Measurements from ENCODE around the gene TMC6. TPM values are rescaled to one million over a fixed set of nuclear protein-coding genes. Genes with fewer than 3 reads are reported as not detected.
A peak's percentile ranks its signal among the peaks of the same experiment; 100 is the strongest.
"Not testable (repeated sequence)": the region's sequence is repeated elsewhere in the genome, so short reads cannot be mapped to it uniquely, and the experiment has no call there.

TMC6 gene, protein sequence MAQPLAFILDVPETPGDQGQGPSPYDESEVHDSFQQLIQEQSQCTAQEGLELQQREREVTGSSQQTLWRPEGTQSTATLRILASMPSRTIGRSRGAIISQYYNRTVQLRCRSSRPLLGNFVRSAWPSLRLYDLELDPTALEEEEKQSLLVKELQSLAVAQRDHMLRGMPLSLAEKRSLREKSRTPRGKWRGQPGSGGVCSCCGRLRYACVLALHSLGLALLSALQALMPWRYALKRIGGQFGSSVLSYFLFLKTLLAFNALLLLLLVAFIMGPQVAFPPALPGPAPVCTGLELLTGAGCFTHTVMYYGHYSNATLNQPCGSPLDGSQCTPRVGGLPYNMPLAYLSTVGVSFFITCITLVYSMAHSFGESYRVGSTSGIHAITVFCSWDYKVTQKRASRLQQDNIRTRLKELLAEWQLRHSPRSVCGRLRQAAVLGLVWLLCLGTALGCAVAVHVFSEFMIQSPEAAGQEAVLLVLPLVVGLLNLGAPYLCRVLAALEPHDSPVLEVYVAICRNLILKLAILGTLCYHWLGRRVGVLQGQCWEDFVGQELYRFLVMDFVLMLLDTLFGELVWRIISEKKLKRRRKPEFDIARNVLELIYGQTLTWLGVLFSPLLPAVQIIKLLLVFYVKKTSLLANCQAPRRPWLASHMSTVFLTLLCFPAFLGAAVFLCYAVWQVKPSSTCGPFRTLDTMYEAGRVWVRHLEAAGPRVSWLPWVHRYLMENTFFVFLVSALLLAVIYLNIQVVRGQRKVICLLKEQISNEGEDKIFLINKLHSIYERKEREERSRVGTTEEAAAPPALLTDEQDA
- 10 to 100 TPM; 14.1 to 58.4 (median 55.2) TPM for polyA plus RNA-seq

DNA sequence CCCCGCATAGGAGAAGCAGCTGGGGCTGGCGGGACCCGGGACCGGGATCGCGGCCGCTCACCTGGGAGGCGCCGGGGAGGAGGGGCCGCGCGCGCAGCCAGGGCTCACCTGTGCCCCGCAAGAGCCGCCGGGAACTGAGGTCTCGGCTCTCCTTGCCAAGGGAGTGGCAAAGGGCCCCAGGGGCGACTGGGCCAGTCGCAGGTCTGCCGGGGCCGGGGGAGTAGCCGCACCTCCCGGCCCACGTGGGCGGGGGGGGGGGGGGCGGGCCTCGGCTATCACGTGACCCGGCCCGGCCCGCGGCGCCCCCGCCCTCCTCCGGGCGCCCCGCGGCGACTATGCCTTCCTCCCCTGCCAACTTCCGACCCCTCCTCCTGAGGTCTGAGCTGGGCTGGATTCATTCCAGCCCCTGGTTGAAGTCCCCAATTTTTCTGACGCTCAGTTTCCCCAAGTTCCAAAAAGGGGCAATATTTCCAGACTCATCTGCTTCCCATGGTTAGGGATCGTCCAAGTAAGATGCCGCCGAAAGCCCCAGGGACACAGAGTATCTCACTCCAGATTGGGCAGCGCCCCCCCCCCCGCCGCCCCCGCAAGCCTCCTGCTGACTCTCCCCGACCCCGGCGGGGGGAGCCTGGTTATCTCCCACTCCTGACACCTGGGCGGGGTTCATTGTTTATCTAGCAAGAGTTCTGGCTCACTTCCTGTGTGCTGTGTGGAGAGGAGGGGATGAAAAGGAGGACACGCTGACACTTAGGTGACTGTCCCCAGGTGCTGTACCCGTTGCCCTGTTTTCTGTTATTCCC is at the start of gene TMC6:
Gene TMC6 (minus strand): TSS at position 205 of the 800 bp plus-strand sequence. CDS start 1,923 bp downstream, outside the sequence.
- peak within 1 kb of the TSS; percentile 34 for H3K27ac ChIP-seq (ENCODE audit: low read depth, low read length)
- WGBS, 3 donors, result 3 to 5% (median 3%) methylated on average over 29 to 54 of the region's 54 CpGs

DNA sequence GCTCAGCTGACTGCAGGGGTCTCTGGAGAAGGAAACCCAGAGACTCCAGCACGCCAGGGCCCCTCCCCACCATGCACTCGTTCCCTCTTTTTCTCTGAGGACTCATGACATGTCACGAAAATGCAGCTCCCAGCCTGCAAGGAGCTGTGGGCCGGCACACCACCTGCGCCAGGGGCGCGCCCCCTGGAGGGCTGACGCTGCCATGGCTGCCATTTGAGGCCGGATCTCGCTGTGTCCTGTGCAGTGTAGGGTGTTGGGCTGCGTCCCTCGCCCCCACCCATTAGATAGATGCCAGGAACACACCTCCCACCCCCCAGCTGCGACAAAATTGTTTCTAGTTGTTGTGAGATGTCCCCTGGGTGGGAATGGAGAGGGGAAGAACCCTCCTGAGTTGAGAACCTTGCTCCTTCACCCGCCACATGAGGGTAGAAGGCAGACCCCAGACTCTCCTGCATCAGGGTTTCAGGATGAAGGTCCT is 48.0 kb upstream of the TMC6 start:
- WGBS, 3 donors, result 19 to 26% (median 19%) methylated on average over 14 of the region's 14 CpGs

GRCh38 chr17:78175643-78175981 is 47.1 kb upstream of the TMC6 start:
- no peak overlapping the region for H3K27ac ChIP-seq (ENCODE audit: low read depth, low read length)
- WGBS, 3 donors, result 54 to 69% (median 66%) methylated on average over 14 of the region's 14 CpGs

More for the DNA sequence above, 48.0 kb upstream of the TMC6 start:
- no peak overlapping the region for H3K27ac ChIP-seq (ENCODE audit: low read depth, low read length)

DNA sequence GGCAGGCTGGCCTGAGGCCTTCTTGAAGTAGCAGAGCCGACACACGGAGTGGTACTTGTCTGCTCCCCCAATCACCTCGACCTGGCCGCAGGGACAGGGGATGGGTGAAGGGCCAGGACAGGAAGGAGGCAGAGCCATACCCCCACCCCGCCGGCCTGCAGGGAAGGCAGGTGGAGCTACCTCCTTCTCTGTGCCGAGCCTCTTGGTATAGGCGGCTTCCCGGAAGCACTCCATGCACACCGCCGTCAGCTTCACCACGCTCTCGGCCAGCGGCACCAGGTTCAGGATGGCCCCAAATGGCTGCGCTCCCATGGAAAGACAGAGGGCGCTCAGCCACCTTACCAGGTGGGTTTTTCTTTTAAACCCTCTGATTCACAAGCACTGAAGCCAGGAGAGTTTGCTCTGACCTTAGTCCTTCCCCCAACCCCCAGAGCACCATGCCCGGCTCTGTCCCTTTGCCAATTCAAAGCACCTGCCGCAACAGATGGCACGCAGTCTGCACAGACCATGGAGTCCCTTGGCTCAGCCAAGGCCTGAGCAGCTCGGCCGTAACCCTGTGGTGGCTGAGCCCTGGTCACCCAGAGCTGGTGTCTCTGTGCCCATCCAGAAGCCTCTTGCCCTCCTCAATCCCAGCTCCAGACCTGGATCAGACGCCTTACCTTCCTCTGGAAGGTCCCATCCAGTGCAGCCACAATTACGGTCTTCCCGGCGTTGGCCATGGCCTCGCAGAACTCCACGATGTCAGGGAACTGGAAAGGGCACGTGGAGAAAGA is 46.5 kb upstream of the TMC6 start:
- 38 to 73% (median 67%) methylated on average over 28 of the region's 28 CpGs for WGBS, 3 donors
- H3K27ac ChIP-seq (ENCODE audit: low read depth, low read length), result no peak overlapping the region

GRCh38 chr17:78174346-78174869 is 45.9 kb upstream of the TMC6 start:
- H3K27ac ChIP-seq (ENCODE audit: low read depth, low read length), result no peak overlapping the region
- WGBS, 3 donors, result 18 to 37% (median 20%) methylated on average over 15 of the region's 15 CpGs

DNA sequence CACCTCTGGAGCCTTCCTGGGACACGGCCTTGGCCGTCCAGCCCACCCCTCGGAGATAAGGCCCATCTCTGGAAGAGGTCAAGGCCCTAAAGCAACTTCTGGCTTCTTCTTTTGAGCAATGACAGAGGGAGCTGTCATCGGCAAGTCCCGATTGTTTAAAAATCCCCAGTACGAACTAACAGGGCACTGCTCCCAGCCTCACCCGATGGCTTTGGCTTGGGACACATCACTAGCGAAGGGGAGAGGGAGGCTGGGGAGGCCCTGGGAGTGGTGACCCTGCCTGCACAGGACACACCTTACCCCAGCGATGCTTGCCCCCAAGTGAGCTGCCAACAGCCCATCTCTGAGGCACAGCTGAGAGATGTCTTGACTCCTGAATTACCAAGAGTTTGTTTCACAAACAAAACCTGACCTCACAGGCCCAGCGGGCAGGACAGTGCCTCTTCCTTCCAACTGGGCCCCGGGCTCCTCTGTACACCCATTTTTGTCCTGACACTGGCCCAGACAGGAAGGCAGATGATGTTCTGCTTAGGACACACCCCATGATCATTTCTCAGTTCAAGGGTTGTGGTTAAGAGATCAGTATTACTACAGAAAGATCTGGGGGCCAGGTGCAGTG is 44.7 kb upstream of the TMC6 start:
- H3K27ac ChIP-seq (ENCODE audit: low read depth, low read length), result no peak overlapping the region
- WGBS, 3 donors, result 64 to 69% (median 68%) methylated on average over 11 of the region's 11 CpGs

GRCh38 chr17:78172249-78173051 is 43.9 kb upstream of the TMC6 start:
- 33 to 52% (median 43%) methylated on average over 19 of the region's 19 CpGs for WGBS, 3 donors
- no peak overlapping the region for H3K27ac ChIP-seq (ENCODE audit: low read depth, low read length)

GRCh38 chr17:78171591-78172248 is 43.2 kb upstream of the TMC6 start:
- WGBS, 3 donors, result 81 to 88% (median 85%) methylated on average over 19 of the region's 19 CpGs

GRCh38 chr17:78170692-78171590 is 42.4 kb upstream of the TMC6 start:
- H3K27ac ChIP-seq (ENCODE audit: low read depth, low read length), result no peak overlapping the region
- WGBS, 3 donors, result 85 to 88% (median 88%) methylated on average over 28 to 31 of the region's 31 CpGs

More at GRCh38 chr17:78171591-78172248, 43.2 kb upstream of the TMC6 start:
- not testable (repeated sequence) for H3K27ac ChIP-seq (ENCODE audit: low read depth, low read length)

GRCh38 chr17:78168903-78169793 is 40.6 kb upstream of the TMC6 start:
- no peak overlapping the region for H3K27ac ChIP-seq (ENCODE audit: low read depth, low read length)

GRCh38 chr17:78168242-78168902 is 39.8 kb upstream of the TMC6 start, which contains the start of gene SYNGR2:
SYNGR2 (plus strand) TSS chr17:78168581; CDS start chr17:78168617, 36 bp downstream.
- 0 to 2% (median 1%) methylated on average over 61 to 83 of the region's 84 CpGs for WGBS, 3 donors
- H3K27ac ChIP-seq (ENCODE audit: low read depth, low read length), result no peak within 1 kb of the TSS

More at GRCh38 chr17:78168903-78169793, 40.6 kb upstream of the TMC6 start:
- WGBS, 3 donors, result 8 to 14% (median 12%) methylated on average over 14 to 38 of the region's 38 CpGs

DNA sequence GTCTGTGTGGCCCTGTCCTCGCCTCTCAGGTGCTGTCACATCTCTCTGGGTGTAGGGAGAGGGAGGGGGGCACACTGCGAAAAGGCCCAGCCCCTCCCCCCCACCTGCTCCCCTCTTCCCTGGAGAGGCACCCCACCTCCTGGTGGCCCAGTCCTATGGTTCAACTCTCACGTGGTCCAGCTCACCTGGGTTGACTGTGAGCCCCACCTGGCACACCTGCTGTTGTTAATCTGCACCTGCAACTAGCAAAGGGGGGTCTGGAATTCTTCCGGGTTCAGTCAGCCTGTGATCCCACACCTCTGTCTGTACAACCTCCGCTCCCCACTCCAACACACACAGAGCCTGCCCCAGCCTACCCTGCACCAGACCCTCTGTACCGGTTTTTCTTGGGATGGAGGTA is 37.9 kb upstream of the TMC6 start:
- WGBS, 3 donors, result 60 to 80% (median 75%) methylated on average over 6 of the region's 6 CpGs
- no peak overlapping the region for H3K27ac ChIP-seq (ENCODE audit: low read depth, low read length)

DNA sequence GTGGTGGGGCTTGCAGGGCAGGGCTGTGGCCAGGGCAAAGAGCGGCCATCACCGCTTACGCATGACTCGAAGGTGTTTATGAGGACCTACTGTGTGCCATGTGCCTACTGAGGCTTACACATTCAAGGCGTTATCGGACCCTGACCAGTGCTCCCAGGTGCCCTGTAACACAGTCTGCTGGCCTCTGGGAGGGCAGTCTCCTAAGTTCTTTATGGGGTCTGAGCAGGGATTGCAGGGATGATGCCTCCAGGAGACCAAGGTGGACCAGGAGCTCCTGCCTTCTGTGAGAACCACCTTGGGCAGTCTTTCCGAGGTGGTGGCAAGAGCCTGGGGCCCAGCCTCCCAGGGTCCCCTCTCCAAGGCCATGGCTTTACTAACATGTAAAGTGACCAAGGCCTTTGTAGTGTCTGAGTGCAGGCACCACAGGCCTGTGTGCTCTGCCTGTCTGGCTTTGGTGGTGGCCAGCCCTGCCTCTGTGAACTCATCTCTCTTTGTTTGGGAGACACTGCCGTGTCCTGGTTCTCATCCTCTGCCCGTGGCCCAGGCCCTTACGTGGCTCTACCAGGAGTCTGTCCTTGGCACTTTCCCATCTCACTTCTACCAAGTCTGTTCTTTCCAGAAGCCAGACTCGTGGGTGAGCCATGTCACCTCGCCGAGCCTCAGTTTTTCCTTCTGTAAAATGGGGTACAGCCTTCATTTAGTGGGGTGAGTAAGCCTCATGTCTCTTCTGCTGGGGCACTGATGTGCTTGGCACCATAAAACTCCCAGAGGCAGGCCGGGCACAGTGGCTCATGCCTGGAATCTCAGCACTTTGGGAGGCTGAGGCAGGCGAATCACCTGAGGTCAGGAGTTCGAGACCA is 36.4 kb upstream of the TMC6 start:
- WGBS, 3 donors, result 86 to 93% (median 86%) methylated on average over 16 of the region's 16 CpGs
- no peak overlapping the region for H3K27ac ChIP-seq (ENCODE audit: low read depth, low read length)

Measured in adipose tissue (tissue), 3 donors.